ENCODE measurements around the gene SSX5. TPM values are rescaled to one million over a fixed set of nuclear protein-coding genes. Genes with fewer than 3 reads are reported as not detected.

SSX5 gene
- total and polyA plus RNA-seq, 2 of the 4 experiments (the other 2 are of a cell fraction): not detected

GRCh38 chrX:48179691-48180090 lies 16.9 kb downstream of the SSX5 start:
- in situ Hi-C loops (cut with MboI; ENCODE audit: low sequenced_read_pairs): no loop called here
- Histone ChIP-seq H3K27ac (ENCODE audit: insufficient read depth, low read length) (no peak overlapping the region), H3K14ac (replicated peaks; ENCODE audit: low read depth, low read length) (no peak overlapping the region), H3K23ac (ENCODE audit: low read depth, low read length) (no peak overlapping the region), H3K56ac (ENCODE audit: extremely low read depth, insufficient read depth, low read length) (no peak overlapping the region), H3K79me1 (ENCODE audit: low read depth in 1 of 2, low read length in 2 of 2) (no peaks in the 10 kb centered on the region), H3K4me3 (ENCODE audit: insufficient read depth, low read depth, low read length) (no peak overlapping the region), H4K8ac (ENCODE audit: low read depth in 2 of 2, low read length in 2 of 2) (no peak overlapping the region), H4K20me1 (ENCODE audit: insufficient read depth, low read length) (no peaks in the 10 kb centered on the region), H2AFZ (replicated peaks; ENCODE audit: low read length, poor library complexity) (no peak overlapping the region), H3K4ac (ENCODE audit: low read depth, low read length) (no peak overlapping the region), H3K4me2 (ENCODE audit: low read depth, low read length) (no peak overlapping the region), H3K27me3 (ENCODE audit: control insufficient read depth, insufficient read depth, low read length) (no peaks in the 10 kb centered on the region), H3K9ac (ENCODE audit: low read depth, low read length) (no peak overlapping the region), H2BK5ac (ENCODE audit: low read depth, low read length, poor library complexity, severe bottlenecking) (no peak overlapping the region), H2AK9ac (replicated peaks; ENCODE audit: low read depth, low read length, poor library complexity) (no peak overlapping the region), H3K4me1 (ENCODE audit: control insufficient read depth, insufficient read depth, low read length) (no peaks in the 10 kb centered on the region), H4K5ac (ENCODE audit: low read depth, low read length) (no peak overlapping the region), H3K36me3 (ENCODE audit: control insufficient read depth, insufficient read depth, low read length) (no peaks in the 10 kb centered on the region), H2BK20ac (ENCODE audit: low read depth, low read length) (no peak overlapping the region), H3K18ac (ENCODE audit: low read depth, low read length) (no peak overlapping the region), H4K91ac (ENCODE audit: insufficient read depth, low read depth, low read length) (no peak overlapping the region), H2BK15ac (ENCODE audit: low read depth, low read length) (no peak overlapping the region), H2AK5ac (ENCODE audit: low read depth, low read length) (no peak overlapping the region), H2BK120ac (ENCODE audit: low read depth, low read length) (no peak overlapping the region), H3K9me1 (ENCODE audit: insufficient read depth, low read length) (no peaks in the 10 kb centered on the region), H3K9me3 (ENCODE audit: control insufficient read depth, insufficient read depth, low read length) (no peaks in the 10 kb centered on the region)
- DNase-seq (no peak), ATAC-seq (ENCODE audit: low read depth) (no peak)
- BruUV-seq (replicated peaks): no TSS peak
- ChIA-PET CTCF (no interaction called here), POLR2A (ENCODE audit: unreplicated experiment) (no interaction called here)
- TF ChIP-seq POLR2A (IDR thresholded peaks at IDR 0.05; ENCODE audit: low read depth, low read length): no peak
- TF ChIP-seq ELK1 (IDR thresholded peaks at IDR 0.05; ENCODE audit: borderline replicate concordance, low read depth, low read length): no peak
- TF ChIP-seq FOS (IDR thresholded peaks at IDR 0.05; ENCODE audit: low read depth, low read length): no peak
- no peak for TF ChIP-seq NFE2L2 (IDR thresholded peaks at IDR 0.05; ENCODE audit: low read depth, low read length)
- TF ChIP-seq RAD21 (IDR thresholded peaks at IDR 0.05; ENCODE audit: low read length): no peak
- no peak for TF ChIP-seq CHD1 (IDR thresholded peaks at IDR 0.05; ENCODE audit: low read depth, low read length)
- TF ChIP-seq USF2 (IDR thresholded peaks at IDR 0.05; ENCODE audit: low read depth, low read length): no peak
- no peak for TF ChIP-seq MAFK (IDR thresholded peaks at IDR 0.05; ENCODE audit: low read depth, low read length)
- no peak for TF ChIP-seq RCOR1 (IDR thresholded peaks at IDR 0.05; ENCODE audit: insufficient replicate concordance, low read length)
- TF ChIP-seq MAZ (IDR thresholded peaks at IDR 0.05; ENCODE audit: borderline replicate concordance, low read depth, low read length): no peak
- TF ChIP-seq SMC3 (IDR thresholded peaks at IDR 0.05; ENCODE audit: low read depth, low read length): no peak
- no peak for TF ChIP-seq CEBPB (IDR thresholded peaks at IDR 0.05; ENCODE audit: low read depth, low read length)
- TF ChIP-seq CTCF (conservative IDR thresholded peaks at IDR 0.05; ENCODE audit: low read depth, low read length): no peak
- dilution Hi-C loops (cut with HindIII; ENCODE audit: low sequenced_read_pairs, unreplicated experiment): no loop called here
- 82% methylated on average over 2 of the region's 4 CpGs; no CpG with 5 or more reads in 1 of the 2 experiments for WGBS, 2 experiments (ENCODE audit: extremely low coverage in 2 of 2, insufficient read length in 1 of 2)
- intact Hi-C loops (cut with micrococcal nuclease): no loop called here
